Stimulated activated naive CD4-positive, alpha-beta T cell treated with Interleukin-2 at 50 U/mL for 16 hours (primary cell): ENCODE data around the gene CH25H.
"Not testable (repeated sequence)": the region's sequence is repeated elsewhere in the genome, so short reads cannot be mapped to it uniquely, and the experiment has no call there.

ENCODE experiments used
- DNase-seq: peaks from one replicate; lab custom pipeline; 2025; lab: John Stamatoyannopoulos, UW

The CH25H gene

DNA sequence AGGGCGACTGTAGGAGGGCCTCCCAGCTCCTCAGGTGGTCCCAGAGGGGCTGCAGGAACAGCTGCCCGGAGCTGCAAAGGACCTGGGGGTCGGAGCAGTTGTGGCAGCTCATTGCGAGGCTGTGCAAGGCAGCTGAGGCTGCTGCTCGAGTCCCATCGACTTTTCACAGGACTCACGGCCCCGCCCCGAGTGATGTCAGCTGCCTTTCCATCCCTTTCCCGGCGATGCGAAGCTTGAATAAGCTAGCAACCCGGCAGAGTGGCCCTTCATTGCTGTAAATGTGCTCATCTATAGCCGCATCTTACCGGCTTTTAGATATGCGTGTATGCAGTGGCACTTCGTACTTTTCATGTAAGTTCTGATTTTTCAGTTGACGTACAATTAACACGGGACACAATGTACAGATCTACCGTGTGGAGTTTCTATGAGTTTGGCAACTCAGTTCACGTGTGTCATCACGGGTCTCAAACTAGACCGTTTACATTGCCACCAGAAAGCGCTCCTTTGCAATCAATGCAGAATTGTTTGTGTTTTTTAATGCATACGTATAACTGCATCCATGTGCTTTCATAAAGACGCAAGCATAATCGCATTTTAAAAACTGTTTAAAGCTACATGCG is at the start of gene CH25H:
CH25H (minus strand) TSS at position 137 of the 620 bp plus-strand sequence; CDS start at position 112, 25 bp downstream.
- DNase-seq: peak; percentile 26

DNA sequence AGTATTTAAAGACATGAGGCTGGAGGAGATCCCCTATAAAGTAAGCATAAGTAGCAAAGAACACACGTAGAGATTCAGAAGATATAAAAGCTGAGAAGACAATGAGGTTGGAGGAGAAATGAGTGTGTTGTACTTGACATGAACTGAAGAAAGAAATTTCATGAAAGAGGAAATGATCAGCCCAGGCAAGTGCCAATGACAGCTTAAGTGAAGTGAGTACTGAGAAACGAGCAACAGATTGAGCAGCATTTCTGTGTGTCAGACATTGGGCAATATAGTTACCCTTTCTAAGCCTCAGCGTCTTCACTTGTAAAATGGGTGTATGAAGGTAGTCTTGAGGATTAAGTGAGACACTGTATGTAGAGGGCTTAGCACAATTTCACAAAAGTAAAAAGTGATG is 49.2 kb upstream of the CH25H start:
- no peak for DNase-seq

- DNase-seq: no peak
These were observed 48.7 kb upstream of the CH25H start for GRCh38 chr10:89255793-89256192.

GRCh38 chr10:89255091-89255579 is 48.0 kb upstream of the CH25H start:
- DNase-seq: not testable (repeated sequence)

- DNase-seq: no peak
These were observed 45.1 kb upstream of the CH25H start for GRCh38 chr10:89252225-89252585.

DNA sequence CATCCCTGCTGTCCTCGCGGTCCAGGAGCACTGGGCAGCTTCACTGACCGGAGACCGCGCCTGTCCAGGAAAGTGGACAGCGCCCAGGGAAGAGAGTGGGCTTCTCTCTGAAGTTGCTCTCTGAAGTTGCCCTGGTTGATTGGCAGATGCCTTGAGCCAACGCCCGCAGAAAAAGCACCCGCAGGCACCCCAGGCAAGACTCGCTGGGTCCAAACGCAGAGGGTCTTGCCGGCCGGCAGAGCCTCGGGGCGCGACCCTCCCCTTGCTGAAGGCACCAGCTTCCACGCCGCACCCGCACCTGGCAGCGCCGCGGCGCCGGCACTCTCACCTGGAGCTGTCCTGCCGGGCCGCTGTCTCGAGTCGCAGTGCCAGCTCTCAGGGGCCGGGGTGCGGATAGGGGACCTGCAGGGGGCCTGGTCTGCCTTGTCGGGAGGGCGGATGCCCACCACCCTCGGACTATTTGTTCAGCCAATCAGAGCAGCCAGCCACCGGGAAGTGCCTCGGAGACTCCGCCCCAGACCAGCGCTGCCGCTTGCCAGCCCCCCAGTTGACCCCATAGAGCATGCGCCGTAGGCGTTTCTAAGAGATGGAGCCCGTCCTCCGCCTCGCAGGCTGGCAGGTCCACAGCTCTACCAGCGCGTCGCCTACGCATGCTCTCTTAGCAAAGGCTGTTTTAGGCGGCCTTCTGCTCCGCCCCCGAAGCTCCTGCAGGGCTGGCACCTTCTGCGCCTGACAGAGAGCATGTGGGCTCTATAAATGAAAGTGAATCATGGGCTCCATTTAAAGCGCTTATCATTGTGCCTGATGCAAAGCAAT is 44.5 kb upstream of the CH25H start, which contains the start of gene LIPA:
LIPA (minus strand) TSS at position 367 of the 816 bp plus-strand sequence. CDS start 4,127 bp downstream, outside the sequence.
- peak; percentile 97 for DNase-seq

- DNase-seq: no peak
These were observed 43.8 kb upstream of the CH25H start for GRCh38 chr10:89250865-89251408.

- no peak for DNase-seq
These were observed 41.9 kb upstream of the CH25H start for GRCh38 chr10:89248990-89249389.

- DNase-seq: not testable (repeated sequence)
These were observed 40.5 kb upstream of the CH25H start for GRCh38 chr10:89247623-89248022.

DNA sequence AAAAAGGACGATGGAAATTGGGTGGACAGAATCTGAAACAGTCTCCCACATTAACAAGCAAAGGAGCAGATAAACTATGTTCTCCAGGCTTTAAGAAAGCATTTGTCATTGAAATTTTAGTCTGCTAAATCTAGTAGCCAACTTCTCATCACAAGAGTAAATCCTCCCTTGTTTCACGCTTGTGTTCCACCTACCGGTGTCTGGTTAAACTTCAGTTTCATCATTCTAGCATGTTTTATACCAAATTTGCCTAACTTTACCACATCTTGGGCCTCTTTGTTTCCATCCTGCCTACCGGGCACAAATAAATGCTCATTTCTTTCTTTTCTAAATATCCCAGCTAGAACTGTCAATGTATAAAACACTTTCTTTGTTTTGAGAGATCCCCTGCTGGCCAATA is 38.7 kb upstream of the CH25H start:
- no peak for DNase-seq

DNA sequence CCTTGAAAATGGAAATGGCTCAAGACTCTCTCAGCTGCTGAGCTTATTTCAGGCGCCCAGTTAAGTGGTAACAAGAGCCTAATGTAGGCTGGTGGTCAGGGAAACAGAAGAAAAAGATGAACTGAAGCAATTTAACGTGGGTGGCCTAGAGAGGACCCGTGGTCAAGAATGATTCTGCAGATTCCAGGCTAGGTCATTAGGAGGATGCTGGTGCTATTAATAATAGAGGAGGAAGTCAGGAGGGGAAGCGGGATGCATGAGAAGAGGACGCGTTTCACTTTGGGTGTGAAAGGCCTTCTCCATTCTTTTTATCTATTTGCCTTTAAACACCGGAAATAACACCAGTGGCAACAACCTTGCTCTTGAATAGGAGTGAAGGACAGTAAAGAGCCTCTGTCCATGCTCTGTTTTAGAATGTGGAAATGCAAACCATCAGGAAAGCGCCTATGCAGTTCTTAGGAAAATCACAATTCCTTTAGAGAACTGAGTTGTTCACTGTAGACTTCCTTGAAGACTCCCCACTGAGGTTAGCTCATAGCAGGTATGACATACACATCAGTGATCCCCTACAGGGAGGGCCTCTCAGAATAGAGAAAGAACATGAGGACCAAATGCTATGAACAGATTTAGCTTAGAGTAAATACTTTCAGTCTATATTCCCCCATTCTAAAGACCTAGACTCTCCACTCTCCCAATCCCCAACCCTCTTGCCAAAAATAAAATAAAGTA is 35.9 kb upstream of the CH25H start:
- no peak for DNase-seq

DNA sequence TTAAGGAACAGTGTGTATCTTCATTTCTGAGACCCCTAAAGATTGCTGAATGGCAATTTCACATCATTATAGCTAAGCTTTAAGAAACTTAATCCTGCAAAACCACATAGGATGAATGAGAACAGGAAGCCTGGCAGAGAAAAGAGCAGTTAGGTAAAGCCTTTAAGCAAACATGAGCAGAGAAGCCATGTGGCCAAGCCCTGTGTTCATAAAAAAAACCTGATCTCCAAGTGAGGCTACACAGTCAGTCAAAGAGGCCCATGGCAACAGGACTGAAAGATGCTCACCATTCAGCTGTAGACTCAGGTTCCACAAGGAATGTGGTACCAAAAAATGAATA is 35.2 kb upstream of the CH25H start:
- no peak for DNase-seq

DNA sequence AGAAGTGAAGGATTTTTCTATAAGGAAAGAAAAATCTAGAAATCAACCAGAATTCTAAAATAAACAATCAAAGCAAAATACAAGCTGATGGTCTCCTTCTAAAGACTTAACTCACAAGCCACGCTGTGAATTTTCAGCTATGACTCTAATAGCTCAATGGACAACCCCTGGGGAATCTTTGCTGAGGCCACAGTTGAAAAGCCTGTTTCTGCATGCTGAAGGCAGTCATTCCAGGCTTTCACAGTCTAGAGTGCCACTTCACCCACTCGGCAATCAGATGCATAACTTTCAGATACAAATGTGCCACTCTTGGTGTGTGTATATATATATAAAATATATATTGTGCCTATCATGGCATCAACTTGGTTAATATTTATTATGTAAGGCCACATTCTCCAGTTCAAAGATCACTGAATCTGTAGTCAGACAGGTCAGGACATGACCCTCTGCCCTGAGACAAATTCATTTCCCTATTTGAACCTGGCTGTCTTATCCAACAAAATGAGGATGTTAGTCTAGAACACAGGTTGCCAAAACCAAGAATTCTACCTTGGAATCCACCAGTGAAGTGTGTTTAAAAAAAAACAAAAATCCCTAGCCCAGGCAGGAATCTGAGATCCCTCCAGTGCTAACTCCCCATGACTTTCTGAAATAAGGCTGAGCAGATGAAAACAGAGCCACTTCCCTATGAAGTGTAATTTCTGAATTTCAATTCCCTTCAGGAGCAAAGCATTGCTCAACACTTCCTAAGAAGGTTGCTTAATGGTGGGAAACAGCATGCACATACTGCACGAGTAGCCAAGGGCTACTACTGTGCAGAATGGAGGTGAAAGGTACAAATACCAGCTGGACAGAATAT is 34.6 kb upstream of the CH25H start:
- DNase-seq: no peak

DNA sequence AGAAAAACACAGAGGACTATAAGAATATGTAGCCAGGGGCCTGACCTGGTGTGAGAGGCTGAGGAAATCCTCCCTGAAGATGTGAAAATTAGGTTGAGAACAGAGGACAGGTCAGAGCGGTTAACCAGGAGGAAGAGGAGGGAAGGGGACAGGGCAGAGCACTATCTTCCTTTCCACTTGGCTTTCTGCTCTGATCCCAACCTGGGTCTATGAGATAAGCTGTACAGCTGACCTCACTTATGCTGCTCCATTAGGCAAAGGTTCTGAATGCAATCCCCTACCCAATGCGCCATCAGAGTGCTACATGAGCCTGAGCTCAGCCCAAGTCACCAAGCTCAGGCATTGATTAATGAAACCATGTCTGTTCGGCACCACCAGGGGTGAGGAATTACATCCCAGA is 33.9 kb upstream of the CH25H start:
- no peak for DNase-seq

DNA sequence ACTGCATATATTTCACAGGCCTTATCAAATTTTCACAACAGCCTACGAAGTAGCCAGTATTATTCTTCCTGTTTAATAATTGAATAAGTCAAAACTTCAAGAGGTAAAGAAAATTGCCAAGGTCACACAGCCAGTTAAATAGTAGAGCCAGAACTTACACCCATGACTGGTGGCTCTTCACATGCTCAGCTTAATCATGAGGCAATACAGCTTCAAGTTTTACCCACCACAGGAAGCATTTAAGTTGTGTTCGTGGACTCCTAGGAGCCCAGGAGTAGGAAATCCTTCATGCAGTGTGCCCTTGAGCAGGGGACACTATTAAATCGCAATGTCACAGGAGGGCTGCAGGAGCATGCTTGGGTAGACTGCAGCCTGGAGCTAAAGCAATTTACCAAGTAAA is 33.4 kb upstream of the CH25H start:
- DNase-seq: no peak

DNA sequence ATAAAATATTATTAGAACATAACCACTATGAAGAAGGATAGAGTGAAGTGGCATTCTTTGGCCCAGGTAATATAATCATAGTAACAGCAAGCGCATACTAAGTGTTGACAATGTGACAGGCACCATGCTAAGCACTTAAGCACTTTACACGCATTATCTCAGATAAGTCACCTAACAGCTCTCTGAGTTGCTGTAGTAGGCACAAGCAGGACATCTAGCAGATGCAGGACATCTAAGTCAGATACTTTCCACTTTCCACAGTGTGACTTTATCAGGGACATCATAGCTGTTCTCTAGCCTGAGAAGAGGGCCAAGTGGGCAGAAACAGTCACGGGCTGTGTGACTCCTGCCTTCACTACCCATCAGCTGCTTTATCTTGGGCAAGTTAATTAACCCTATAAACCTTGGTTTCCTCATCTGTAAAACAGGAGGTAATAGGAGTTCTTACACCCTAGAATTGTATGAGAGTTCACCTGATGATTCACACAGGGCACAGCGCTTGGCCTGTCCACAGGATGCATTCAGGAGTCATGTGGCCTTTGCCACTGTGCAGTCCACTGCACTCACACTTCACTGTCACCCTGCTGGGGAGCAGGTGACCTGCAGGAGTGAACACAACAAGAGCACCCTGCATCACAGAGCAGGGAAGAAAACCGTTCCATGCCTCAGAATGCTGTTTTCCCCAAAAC is 32.0 kb upstream of the CH25H start:
- no peak for DNase-seq

DNA sequence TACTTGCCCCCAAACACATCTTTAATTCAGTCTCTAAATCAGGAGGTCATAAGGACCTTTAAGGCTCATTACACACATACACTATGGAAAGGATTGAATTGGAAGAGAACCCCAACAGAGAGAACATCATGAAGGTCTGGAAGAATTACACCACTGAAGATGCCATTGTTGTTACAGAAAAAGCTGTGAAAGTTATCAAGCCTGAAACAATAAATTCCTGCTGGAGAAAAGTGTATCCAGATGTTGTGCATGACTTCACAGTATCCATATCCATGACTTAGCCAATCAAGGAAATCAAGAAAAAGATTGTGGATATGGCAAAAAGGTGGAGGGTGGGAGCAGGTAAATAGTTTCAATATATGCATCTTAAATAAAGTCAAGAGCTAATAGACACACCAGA is 30.7 kb upstream of the CH25H start:
- no peak for DNase-seq

- no peak for DNase-seq
These were observed 29.2 kb upstream of the CH25H start for GRCh38 chr10:89236226-89236797.

GRCh38 chr10:89235073-89235798 is 28.1 kb upstream of the CH25H start:
- DNase-seq: no peak

DNA sequence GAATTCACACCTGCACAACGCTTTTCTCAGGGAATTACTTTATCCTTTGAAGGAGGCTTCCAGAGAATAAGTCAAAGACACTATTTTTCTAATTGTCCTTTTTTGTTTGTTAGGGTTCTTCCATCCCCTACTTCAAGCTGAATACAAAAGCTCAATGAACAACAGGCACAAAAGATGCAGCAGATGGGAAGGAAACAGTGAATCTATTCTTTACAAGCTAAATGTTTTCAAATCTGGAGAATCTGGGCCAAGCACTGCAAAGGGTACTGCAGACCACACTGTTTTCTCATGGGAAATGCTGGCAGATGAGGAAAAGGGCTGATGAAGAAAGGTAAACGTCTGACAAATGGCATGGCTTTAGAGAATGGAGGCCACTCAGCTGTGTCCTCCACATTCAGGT is 25.9 kb upstream of the CH25H start:
- no peak for DNase-seq
